Breast epithelium (tissue), 4 donors: Measurements from ENCODE around the gene RIPOR1. TPM values are rescaled to one million over a fixed set of nuclear protein-coding genes. Genes with fewer than 3 reads are reported as not detected.
"Not testable (repeated sequence)": the region's sequence is repeated elsewhere in the genome, so short reads cannot be mapped to it uniquely, and the experiment has no call there.

Experiments used
- DNase-seq, 2 donors: peaks; one replicate each; pipeline ENCODE4 v3.0.0-alpha.2; 2019; ENCODE audit warnings: low spot score in 2 of 2
- H3K27ac ChIP-seq, 2 donors: fragments of 200-600 bp; sonication (generic) in 1 of 2; one replicate each; pipeline ENCODE4 v1.5.1; 2016 to 2019; ENCODE audit warnings: mild to moderate bottlenecking in 1 of 2
- H3K27me3 ChIP-seq, 2 donors: fragments of 200-600 bp; sonication (generic) in 1 of 2; one replicate each; pipeline versions ENCODE4 v1.5.1 to v1.6.0; 2017 to 2019; ENCODE audit warnings: control low read depth in 1 of 2, mild to moderate bottlenecking in 1 of 2
- H3K36me3 ChIP-seq: fragments of 200-600 bp; one replicate; pipeline ENCODE4 v1.5.1; 2019
- H3K4me1 ChIP-seq, 2 donors: fragments of 200-600 bp; sonication (generic); one replicate each; pipeline ENCODE4 v1.5.1; 2016 to 2019; ENCODE audit warnings: control low read depth in 1 of 2
- H3K4me3 ChIP-seq, 3 donors: fragments of 200-600 bp; sonication (generic); 1 replicate in 2 of 3; 2 replicates in 1 of 3; pipeline ENCODE4 v1.5.1; 2016 to 2019; ENCODE audit warnings: mild to moderate bottlenecking in 3 of 3, moderate library complexity in 2 of 3
- H3K9me3 ChIP-seq, 2 donors: fragments of 200-600 bp; sonication (generic) in 1 of 2; one replicate each; pipeline ENCODE4 v1.5.1; 2016 to 2019; ENCODE audit warnings: control low read depth in 1 of 2
- POLR2A ChIP-seq: fragments of 450-650 bp; IDR thresholded peaks from one replicate; pipeline ENCODE4 v1.6.1; 2016; ENCODE audit warnings: antibody characterized with exemption, mild to moderate bottlenecking, moderate library complexity
- POLR2AphosphoS5 ChIP-seq, 3 donors: sonication (generic); formaldehyde crosslinking; IDR thresholded peaks; one replicate each; pipeline ENCODE4 v1.6.1; 2017; ENCODE audit warnings: antibody characterized with exemption in 3 of 3
- intact Hi-C: fragments of 100-400 bp; cut with DNase I; formaldehyde crosslinking; loops from one replicate; pipeline ENCODE4 v1.15.1; 2023; ENCODE audit warnings: low total_unique reads
- total RNA-seq, 3 donors: library from RNA; depleted of rRNA; stranded (reverse); fragments of >200 nt; gene quantifications; one replicate each; pipeline ENCODE4 v1.1.0, GENCODE V29; 2016
- TF ChIP-seq, protein P1 (sequence below), 3 donors: fragments of 450-650 bp; IDR thresholded peaks; one replicate each; pipeline ENCODE4 v1.5.1; 2016 to 2017; ENCODE audit warnings: antibody characterized with exemption in 3 of 3, mild to moderate bottlenecking in 3 of 3, moderate library complexity in 3 of 3

The RIPOR1 gene
- total RNA-seq, 3 donors from 2014 or later, result 32.0 to 50.5 (median 33.4) TPM

DNA sequence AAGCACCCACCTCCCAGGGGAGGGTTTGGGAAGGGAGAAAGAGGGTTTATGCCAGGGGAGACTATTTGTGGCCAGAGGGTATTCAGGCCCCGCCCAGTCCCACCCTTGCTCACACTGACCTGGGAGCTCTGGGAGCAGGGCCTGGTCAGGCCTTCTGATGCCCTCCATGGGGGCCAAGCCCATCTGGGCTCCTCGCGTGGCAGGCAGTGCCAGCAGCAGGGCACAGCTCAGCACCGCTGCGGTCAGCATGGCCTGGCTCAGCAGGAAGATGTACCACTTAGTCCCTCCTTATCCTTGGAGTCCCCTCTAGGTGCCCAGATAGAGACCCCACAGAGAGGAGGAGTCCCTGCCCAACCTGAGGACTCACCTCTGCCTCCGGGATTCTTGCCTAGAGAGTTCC lies 45.5 kb upstream of the RIPOR1 start, which contains the start of gene AGRP:
AGRP (minus strand) TSS at position 398 of the 400 bp plus-strand sequence; CDS start at position 249, 149 bp downstream.
- intact Hi-C loops, result no loop called here
- no peaks in the 10 kb centered on the region for H3K9me3 ChIP-seq
- peak within 1 kb of the TSS in 2 of 3 donors; percentile 81 to 85 for H3K4me3 ChIP-seq

DNA sequence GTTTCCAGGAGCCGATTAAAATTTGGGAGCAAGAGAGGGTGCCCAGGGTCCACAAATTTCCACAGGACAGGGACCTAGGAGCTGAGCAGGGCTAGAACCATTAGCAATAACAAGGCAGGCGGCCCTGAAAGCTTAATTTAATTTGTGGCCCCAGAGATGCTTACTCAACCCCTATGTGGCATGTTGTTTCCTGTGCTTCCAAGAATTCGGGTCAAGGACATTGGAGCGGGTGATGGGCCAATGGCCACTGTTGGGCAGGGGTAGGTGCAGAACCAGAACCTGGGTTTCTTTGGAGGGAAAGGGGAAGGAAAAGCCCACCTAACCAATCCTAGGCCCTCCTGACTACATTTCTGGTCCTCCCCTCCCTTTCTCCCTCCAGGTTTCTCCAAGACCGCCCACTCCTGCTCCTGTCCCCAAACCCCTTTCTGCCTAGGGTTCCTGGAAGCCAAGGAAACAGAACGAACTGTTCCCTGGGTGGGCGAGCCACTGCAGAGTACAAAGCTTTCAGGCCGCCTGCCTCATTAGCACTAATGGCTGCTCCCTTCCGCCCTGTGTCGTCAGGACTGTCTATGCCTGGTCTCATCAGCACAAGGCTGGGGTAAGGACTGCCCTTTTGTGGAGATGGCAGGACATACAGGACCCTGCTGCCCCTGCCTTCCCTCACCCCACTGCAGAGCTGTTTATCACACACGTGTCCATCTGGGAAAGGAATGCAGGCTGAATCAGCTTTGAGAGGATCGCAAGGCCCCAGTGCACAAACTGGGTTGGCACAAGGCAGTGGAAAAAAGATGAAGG lies 44.7 kb upstream of the RIPOR1 start:
- intact Hi-C loops, result no loop called here
- H3K4me1 ChIP-seq, result peaks cover 9% of the 10 kb centered on the region in 2 donors

More for the DNA sequence above, 45.5 kb upstream of the RIPOR1 start, which contains the start of gene AGRP:
- Histone ChIP-seq H3K27ac (peak within 1 kb of the TSS; percentile 96 to 98), H3K36me3 (no peaks in the 10 kb centered on the region), H3K4me1 (peaks cover 9 to 11% of the 10 kb centered on the region in 2 donors), H3K27me3 (no peaks in the 10 kb centered on the region)
- TF ChIP-seq, protein P1, sequence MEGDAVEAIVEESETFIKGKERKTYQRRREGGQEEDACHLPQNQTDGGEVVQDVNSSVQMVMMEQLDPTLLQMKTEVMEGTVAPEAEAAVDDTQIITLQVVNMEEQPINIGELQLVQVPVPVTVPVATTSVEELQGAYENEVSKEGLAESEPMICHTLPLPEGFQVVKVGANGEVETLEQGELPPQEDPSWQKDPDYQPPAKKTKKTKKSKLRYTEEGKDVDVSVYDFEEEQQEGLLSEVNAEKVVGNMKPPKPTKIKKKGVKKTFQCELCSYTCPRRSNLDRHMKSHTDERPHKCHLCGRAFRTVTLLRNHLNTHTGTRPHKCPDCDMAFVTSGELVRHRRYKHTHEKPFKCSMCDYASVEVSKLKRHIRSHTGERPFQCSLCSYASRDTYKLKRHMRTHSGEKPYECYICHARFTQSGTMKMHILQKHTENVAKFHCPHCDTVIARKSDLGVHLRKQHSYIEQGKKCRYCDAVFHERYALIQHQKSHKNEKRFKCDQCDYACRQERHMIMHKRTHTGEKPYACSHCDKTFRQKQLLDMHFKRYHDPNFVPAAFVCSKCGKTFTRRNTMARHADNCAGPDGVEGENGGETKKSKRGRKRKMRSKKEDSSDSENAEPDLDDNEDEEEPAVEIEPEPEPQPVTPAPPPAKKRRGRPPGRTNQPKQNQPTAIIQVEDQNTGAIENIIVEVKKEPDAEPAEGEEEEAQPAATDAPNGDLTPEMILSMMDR (IDR thresholded peaks at IDR 0.05), result no peak
- TF ChIP-seq POLR2A (no peak), POLR2AphosphoS5 (IDR thresholded peaks at IDR 0.05) (no peak)
- DNase-seq, result no peak

DNA sequence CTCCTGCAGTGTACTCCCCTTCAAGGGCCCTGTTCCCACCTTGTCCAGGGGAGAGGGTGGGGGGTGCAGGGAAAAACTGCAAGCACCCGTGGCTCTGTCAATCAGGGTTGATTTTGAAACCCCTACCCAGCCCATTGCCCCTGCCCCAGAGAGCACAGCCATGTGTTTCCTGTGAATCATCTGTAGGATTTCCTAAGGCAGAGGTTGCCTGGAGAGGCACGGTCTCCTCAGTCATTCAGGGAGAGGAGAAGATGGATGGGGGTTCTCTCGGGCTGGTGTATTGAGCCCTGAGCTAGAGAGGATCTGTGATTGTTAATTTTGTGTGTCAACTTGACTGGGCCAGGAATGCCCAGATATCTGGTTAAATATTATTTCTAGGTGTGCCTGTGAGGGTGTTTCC lies 41.8 kb upstream of the RIPOR1 start:
- DNase-seq, result no peak
- no peak for TF ChIP-seq POLR2A
- TF ChIP-seq, protein P1 (IDR thresholded peaks at IDR 0.05), result no peak
- no peak for TF ChIP-seq POLR2AphosphoS5 (IDR thresholded peaks at IDR 0.05)
- Histone ChIP-seq H3K27ac (no peak overlapping the region), H3K4me1 (peaks cover 0 to 6% of the 10 kb centered on the region in 2 donors), H3K27me3 (no peaks in the 10 kb centered on the region), H3K4me3 (no peak overlapping the region), H3K9me3 (no peaks in the 10 kb centered on the region), H3K36me3 (no peaks in the 10 kb centered on the region)
- intact Hi-C loops, result no loop called here

More for the DNA sequence above, 44.7 kb upstream of the RIPOR1 start:
- no peak for TF ChIP-seq POLR2AphosphoS5 (IDR thresholded peaks at IDR 0.05)
- TF ChIP-seq, protein P1 (IDR thresholded peaks at IDR 0.05), result no peak
- TF ChIP-seq POLR2A, result no peak
- no peak overlapping the region for H3K4me3 ChIP-seq
- H3K27me3 ChIP-seq, result no peaks in the 10 kb centered on the region
- no peaks in the 10 kb centered on the region for H3K36me3 ChIP-seq
- no peaks in the 10 kb centered on the region for H3K9me3 ChIP-seq
- no peak for DNase-seq
- H3K27ac ChIP-seq, result peak overlapping the region in 1 of 2 donors; percentile 16

DNA sequence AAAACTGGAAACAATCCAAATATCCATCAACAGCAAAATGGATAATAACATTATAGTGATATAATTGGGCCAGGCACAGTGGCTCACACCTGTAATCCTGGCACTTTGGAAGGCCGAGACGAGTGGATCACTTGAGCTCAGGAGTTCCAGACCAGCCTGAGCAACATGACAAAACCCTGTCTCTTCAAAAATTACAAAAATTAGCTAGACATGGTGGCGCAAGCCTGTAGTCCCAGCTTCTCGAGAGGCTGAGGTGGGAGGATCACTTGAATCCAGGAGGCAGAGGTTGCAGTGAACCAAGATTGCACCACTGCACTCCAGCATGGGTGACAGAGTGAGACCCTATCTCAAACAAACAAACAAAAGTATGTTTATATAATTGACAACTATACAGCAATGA lies 41.1 kb upstream of the RIPOR1 start:
- intact Hi-C loops, H3K36me3 ChIP-seq, H3K27me3 ChIP-seq, H3K4me1 ChIP-seq, H3K4me3 ChIP-seq, H3K9me3 ChIP-seq, DNase-seq, H3K27ac ChIP-seq: not testable (repeated sequence)

DNA sequence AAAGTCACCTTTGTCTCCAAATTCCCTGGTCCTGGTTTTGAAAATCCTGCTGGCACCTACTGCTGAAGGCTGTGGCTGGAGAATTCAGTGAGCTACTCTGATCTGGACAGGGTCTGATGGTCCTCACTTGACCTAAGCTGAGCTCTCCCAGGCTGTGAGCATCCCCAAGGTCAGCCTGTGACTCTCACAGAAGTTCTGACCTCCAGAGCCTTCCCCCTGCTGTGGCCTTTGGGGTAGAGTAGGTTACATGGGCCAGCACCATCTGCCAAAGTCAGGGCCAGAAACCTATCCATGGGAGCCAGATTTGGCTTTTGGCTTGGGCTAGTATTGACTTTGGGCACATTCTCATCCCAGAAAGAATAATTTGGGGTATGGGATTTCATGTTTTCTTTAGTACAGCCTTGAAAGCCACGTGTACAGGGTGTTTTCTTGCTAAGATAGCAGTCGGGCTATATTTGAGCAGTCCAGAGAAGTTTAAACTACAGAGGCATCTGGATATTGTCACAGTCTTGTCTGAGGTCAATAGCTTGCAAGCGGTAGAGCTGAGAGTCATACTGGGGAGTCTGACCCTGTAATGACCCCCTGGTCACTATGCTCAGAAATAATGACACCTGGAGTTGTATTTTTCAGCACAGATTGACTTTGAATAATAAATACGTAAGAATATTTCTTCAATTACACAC lies 39.1 kb upstream of the RIPOR1 start:
- intact Hi-C loops, result no loop called here
- DNase-seq, result no peak
- Histone ChIP-seq H3K4me1 (no peaks in the 10 kb centered on the region), H3K27me3 (no peaks in the 10 kb centered on the region), H3K27ac (peak overlapping the region; percentile 10 to 14), H3K36me3 (no peaks in the 10 kb centered on the region), H3K4me3 (no peak overlapping the region), H3K9me3 (no peaks in the 10 kb centered on the region)
- TF ChIP-seq POLR2A (no peak), POLR2AphosphoS5 (IDR thresholded peaks at IDR 0.05) (no peak)
- TF ChIP-seq, protein P1 (IDR thresholded peaks at IDR 0.05), result no peak
